Mesendoderm (in vitro differentiated cells): ENCODE data around the gene DYNC1I2.

Source experiments
- DNase-seq: peaks from one replicate; pipeline ENCODE4 v3.0.0; 2013
- H2AK5ac ChIP-seq: 2 replicates; pipeline ENCODE4 v1.6.1; 2013; ENCODE audit warnings: low read length, inconsistent platforms
- H2BK120ac ChIP-seq: 2 replicates; pipeline ENCODE4 v1.6.1; 2013; ENCODE audit warnings: low read depth, mild to moderate bottlenecking, low read length, moderate library complexity, mixed read lengths
- H2BK15ac ChIP-seq: replicated peaks from 2 replicates; pipeline ENCODE4 v1.6.1; 2013; ENCODE audit warnings: low read depth, mild to moderate bottlenecking, moderate library complexity
- H2BK5ac ChIP-seq: 2 replicates; pipeline ENCODE4 v1.6.1; 2013; ENCODE audit warnings: low read length, inconsistent platforms
- H3K18ac ChIP-seq: 2 replicates; pipeline ENCODE4 v1.6.1; 2013; ENCODE audit warnings: mild to moderate bottlenecking, low read length, mixed read lengths
- H3K23ac ChIP-seq: one replicate; pipeline ENCODE4 v1.6.1; 2013; ENCODE audit warnings: low read length
- H3K27ac ChIP-seq: 2 replicates; pipeline ENCODE4 v1.5.1; 2013; ENCODE audit warnings: low read depth, mild to moderate bottlenecking, inconsistent platforms, low read length, moderate library complexity
- H3K27me3 ChIP-seq: 2 replicates; pipeline ENCODE4 v1.6.1; 2013; ENCODE audit warnings: low read length, control low read depth, mild to moderate bottlenecking, inconsistent platforms; ENCODE audit not compliant: insufficient read depth, poor library complexity
- H3K36me3 ChIP-seq: 2 replicates; pipeline ENCODE4 v1.6.1; 2013; ENCODE audit warnings: low read length, inconsistent platforms; ENCODE audit not compliant: control insufficient read depth, insufficient read depth
- H3K4ac ChIP-seq: one replicate; pipeline ENCODE4 v1.6.1; 2013; ENCODE audit warnings: low read depth, mild to moderate bottlenecking, low read length, moderate library complexity
- H3K4me1 ChIP-seq: 2 replicates; pipeline ENCODE4 v1.6.1; 2013; ENCODE audit warnings: low read depth, low read length, inconsistent platforms; ENCODE audit not compliant: control insufficient read depth
- H3K4me2 ChIP-seq: 2 replicates; pipeline ENCODE4 v1.6.1; 2013; ENCODE audit warnings: low read length
- H3K4me3 ChIP-seq: 2 replicates; pipeline ENCODE4 v1.5.1; 2013; ENCODE audit warnings: mild to moderate bottlenecking, low read length
- H3K56ac ChIP-seq: one replicate; pipeline ENCODE4 v1.6.1; 2013; ENCODE audit warnings: low read length
- H3K79me1 ChIP-seq: 2 replicates; pipeline ENCODE4 v1.6.1; 2013; ENCODE audit warnings: low read length, inconsistent platforms
- H3K79me2 ChIP-seq: 2 replicates; pipeline ENCODE4 v1.6.1; 2013; ENCODE audit warnings: mild to moderate bottlenecking, low read length; ENCODE audit not compliant: control insufficient read depth, insufficient read depth
- H3K9ac ChIP-seq: 2 replicates; pipeline ENCODE4 v1.6.1; 2013; ENCODE audit warnings: low read length, inconsistent platforms
- H4K5ac ChIP-seq: one replicate; pipeline ENCODE4 v1.6.1; 2013; ENCODE audit warnings: low read length
- H4K8ac ChIP-seq: one replicate; pipeline ENCODE4 v1.6.1; 2013; ENCODE audit warnings: low read depth, mild to moderate bottlenecking, control low read depth, low read length, moderate library complexity
- WGBS: extraction: QIAGEN DNeasy Blood & Tissue Kit; methylation state at CpG from one replicate; pipeline ENCODE4 v1.1.7; 2013; ENCODE audit warnings: low lambda C conversion rate, missing lambda C conversion rate; ENCODE audit not compliant: insufficient coverage; ENCODE audit errors: extremely low coverage; 5-methylcytosine and 5-hydroxymethylcytosine counted together

DYNC1I2 gene

GRCh38 chr2:171668183-171668582 is 19.1 kb upstream of the DYNC1I2 start:
- Histone ChIP-seq H3K36me3 (no peaks in the 10 kb centered on the region), H3K4me3 (no peak overlapping the region), H4K8ac (no peak overlapping the region), H2AK5ac (no peak overlapping the region), H3K18ac (no peak overlapping the region), H4K5ac (no peak overlapping the region), H3K79me1 (no peaks in the 10 kb centered on the region), H3K9ac (no peak overlapping the region), H3K4me2 (no peak overlapping the region), H2BK15ac (no peak overlapping the region), H3K4ac (no peak overlapping the region), H2BK120ac (no peak overlapping the region), H2BK5ac (no peak overlapping the region), H3K23ac (no peak overlapping the region), H3K27ac (no peak overlapping the region), H3K56ac (no peak overlapping the region), H3K4me1 (no peaks in the 10 kb centered on the region), H3K27me3 (no peaks in the 10 kb centered on the region), H3K79me2 (no peaks in the 10 kb centered on the region)
- no peak for DNase-seq
- WGBS: no CpG with 5 or more reads among the region's 5 CpGs

- H4K8ac ChIP-seq: no peak overlapping the region
These were observed 18.1 kb upstream of the DYNC1I2 start for GRCh38 chr2:171669121-171669520.

DNA sequence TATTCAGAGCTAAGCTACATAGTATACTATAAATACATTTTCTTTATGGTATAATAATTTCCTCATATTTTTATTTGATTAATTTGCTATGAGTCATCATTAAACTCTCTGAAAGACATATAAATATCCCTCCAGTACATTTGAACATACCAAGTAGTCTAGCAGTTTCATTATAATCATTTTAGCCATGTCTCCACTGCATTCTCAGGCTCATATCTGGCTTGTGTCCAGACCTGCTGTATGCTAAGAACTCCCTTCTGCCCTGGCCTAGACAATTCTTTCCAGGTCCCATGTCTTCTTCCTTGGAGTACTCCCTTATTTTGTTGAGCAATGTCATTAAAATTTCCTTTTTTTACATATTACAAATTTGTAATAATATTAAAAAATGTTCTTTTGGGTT is 16.6 kb upstream of the DYNC1I2 start:
- no peak overlapping the region for H3K4ac ChIP-seq
- no peak overlapping the region for H3K4me3 ChIP-seq
- no peaks in the 10 kb centered on the region for H3K36me3 ChIP-seq
- no peak overlapping the region for H3K27ac ChIP-seq
- H3K27me3 ChIP-seq: no peaks in the 10 kb centered on the region
- no peak overlapping the region for H3K18ac ChIP-seq
- no peaks in the 10 kb centered on the region for H3K79me1 ChIP-seq
- no peak overlapping the region for H3K9ac ChIP-seq
- no peak overlapping the region for H3K56ac ChIP-seq
- H3K79me2 ChIP-seq: no peaks in the 10 kb centered on the region
- H4K8ac ChIP-seq: no peak overlapping the region
- H2AK5ac ChIP-seq: no peak overlapping the region
- no peaks in the 10 kb centered on the region for H3K4me1 ChIP-seq
- H3K23ac ChIP-seq: no peak overlapping the region
- no peak overlapping the region for H2BK5ac ChIP-seq
- no peak overlapping the region for H4K5ac ChIP-seq
- no peak overlapping the region for H3K4me2 ChIP-seq
- no peak for DNase-seq
- no peak overlapping the region for H2BK120ac ChIP-seq
- H2BK15ac ChIP-seq: no peak overlapping the region

More at GRCh38 chr2:171669121-171669520, 18.1 kb upstream of the DYNC1I2 start:
- no CpG with 5 or more reads among the region's 3 CpGs for WGBS
- Histone ChIP-seq H2BK5ac (no peak overlapping the region), H3K27me3 (no peaks in the 10 kb centered on the region), H3K27ac (no peak overlapping the region), H3K36me3 (no peaks in the 10 kb centered on the region), H2BK15ac (no peak overlapping the region), H3K9ac (no peak overlapping the region), H3K56ac (no peak overlapping the region), H3K18ac (no peak overlapping the region), H3K4ac (no peak overlapping the region), H3K4me3 (no peak overlapping the region), H3K4me2 (no peak overlapping the region), H3K23ac (no peak overlapping the region), H2AK5ac (no peak overlapping the region), H3K4me1 (no peaks in the 10 kb centered on the region), H3K79me2 (no peaks in the 10 kb centered on the region), H3K79me1 (no peaks in the 10 kb centered on the region), H4K5ac (no peak overlapping the region), H2BK120ac (no peak overlapping the region)
- no peak for DNase-seq

GRCh38 chr2:171671867-171672266 is 15.4 kb upstream of the DYNC1I2 start:
- Histone ChIP-seq H3K27me3 (no peaks in the 10 kb centered on the region), H3K4me1 (no peaks in the 10 kb centered on the region), H3K79me2 (no peaks in the 10 kb centered on the region), H3K4ac (no peak overlapping the region), H3K79me1 (no peaks in the 10 kb centered on the region), H3K56ac (no peak overlapping the region), H3K27ac (no peak overlapping the region), H3K4me3 (no peak overlapping the region), H4K5ac (no peak overlapping the region), H3K36me3 (no peaks in the 10 kb centered on the region), H2BK120ac (no peak overlapping the region), H2AK5ac (no peak overlapping the region), H3K23ac (no peak overlapping the region), H2BK15ac (no peak overlapping the region), H3K9ac (no peak overlapping the region), H3K18ac (no peak overlapping the region), H3K4me2 (no peak overlapping the region), H4K8ac (no peak overlapping the region), H2BK5ac (no peak overlapping the region)
- DNase-seq: no peak
- WGBS: no CpG with 5 or more reads among the region's 7 CpGs

GRCh38 chr2:171673905-171674304 is 13.4 kb upstream of the DYNC1I2 start:
- Histone ChIP-seq H2BK5ac (no peak overlapping the region), H3K27ac (no peak overlapping the region), H3K27me3 (no peaks in the 10 kb centered on the region), H3K36me3 (no peaks in the 10 kb centered on the region), H2AK5ac (no peak overlapping the region), H3K56ac (no peak overlapping the region), H3K4me2 (no peak overlapping the region), H4K5ac (no peak overlapping the region), H3K23ac (no peak overlapping the region), H3K18ac (no peak overlapping the region), H3K9ac (no peak overlapping the region), H2BK120ac (no peak overlapping the region), H2BK15ac (no peak overlapping the region), H3K79me2 (no peaks in the 10 kb centered on the region), H3K4me3 (no peak overlapping the region), H3K4me1 (no peaks in the 10 kb centered on the region), H3K4ac (no peak overlapping the region), H4K8ac (no peak overlapping the region), H3K79me1 (no peaks in the 10 kb centered on the region)
- DNase-seq: no peak
- no CpG with 5 or more reads among the region's 1 CpG for WGBS

- H3K27ac ChIP-seq: no peak overlapping the region
- no peak overlapping the region for H4K5ac ChIP-seq
- no peak overlapping the region for H2BK5ac ChIP-seq
- H3K27me3 ChIP-seq: no peaks in the 10 kb centered on the region
- H2BK120ac ChIP-seq: no peak overlapping the region
- no peak overlapping the region for H3K23ac ChIP-seq
- no peak overlapping the region for H3K4me3 ChIP-seq
- no peaks in the 10 kb centered on the region for H3K79me2 ChIP-seq
- no peak overlapping the region for H3K18ac ChIP-seq
- WGBS: no CpG with 5 or more reads among the region's 7 CpGs
- no peak overlapping the region for H3K56ac ChIP-seq
- DNase-seq: peak; percentile 27
- H3K4me1 ChIP-seq: no peaks in the 10 kb centered on the region
- H2BK15ac ChIP-seq: no peak overlapping the region
- no peaks in the 10 kb centered on the region for H3K36me3 ChIP-seq
- H3K9ac ChIP-seq: no peak overlapping the region
- no peak overlapping the region for H4K8ac ChIP-seq
- no peak overlapping the region for H3K4ac ChIP-seq
- H3K79me1 ChIP-seq: no peaks in the 10 kb centered on the region
- no peak overlapping the region for H3K4me2 ChIP-seq
- no peak overlapping the region for H2AK5ac ChIP-seq
These were observed 11.4 kb upstream of the DYNC1I2 start for GRCh38 chr2:171675810-171676345.
